Peyer's patch (tissue), 4 donors: ENCODE data around the gene MAN1B1. TPM values are rescaled to one million over a fixed set of nuclear protein-coding genes. Genes with fewer than 3 reads are reported as not detected.

Experiments used
- DNase-seq, 3 donors: peaks; one replicate each; pipeline ENCODE4 v3.0.0-alpha.2; 2017 to 2019
- H3K27ac ChIP-seq, 4 donors: fragments of 200-600 bp; sonication (generic); one replicate each; pipeline ENCODE4 v1.5.1; 2016 to 2019
- H3K27me3 ChIP-seq, 2 donors: fragments of 200-600 bp; sonication (generic); one replicate each; pipeline ENCODE4 v1.5.1; 2019
- H3K36me3 ChIP-seq, 3 donors: fragments of 200-600 bp; sonication (generic); one replicate each; pipeline ENCODE4 v1.5.1; 2016 to 2019
- H3K4me1 ChIP-seq, 4 donors: fragments of 200-600 bp; sonication (generic); one replicate each; pipeline ENCODE4 v1.5.1; 2016 to 2019
- H3K4me3 ChIP-seq, 4 donors: fragments of 200-600 bp; sonication (generic); 1 replicate in 3 of 4; 2 replicates in 1 of 4; pipeline ENCODE4 v1.5.1; 2016 to 2019; ENCODE audit warnings: mild to moderate bottlenecking in 1 of 4
- H3K9me3 ChIP-seq, 4 donors: fragments of 200-600 bp; sonication (generic); one replicate each; pipeline ENCODE4 v1.5.1; 2016 to 2019; ENCODE audit warnings: mild to moderate bottlenecking in 1 of 4
- CTCF ChIP-seq, 6 experiments: fragments of 450-650 bp in 4 of 6; fragments of 200-600 bp in 2 of 6; sonication (generic) in 1 of 6; IDR thresholded peaks; one replicate each; pipeline ENCODE4 v1.5.1; 2017 to 2019; ENCODE audit warnings: antibody characterized with exemption in 6 of 6, mild to moderate bottlenecking in 3 of 6, moderate library complexity in 1 of 6
- POLR2A ChIP-seq, 2 donors: fragments of 450-650 bp; IDR thresholded peaks; one replicate each; pipeline ENCODE4 v1.5.1; 2017; ENCODE audit warnings: antibody characterized with exemption in 2 of 2, mild to moderate bottlenecking in 2 of 2, moderate library complexity in 2 of 2
- total RNA-seq, 4 donors: library from RNA; depleted of rRNA; stranded (reverse); fragments of >200 nt; gene quantifications; one replicate each; pipeline ENCODE4 v1.1.0, GENCODE V29; 2016

MAN1B1 gene
- total RNA-seq, 4 donors from 2014 or later = 42.7 to 74.7 (median 61.0) TPM

GRCh38 chr9:137050570-137050969 is 36.2 kb upstream of the MAN1B1 start:
- Histone ChIP-seq H3K36me3 (no peaks in the 10 kb centered on the region), H3K27me3 (peaks cover 0 to 29% of the 10 kb centered on the region in 2 donors), H3K9me3 (no peaks in the 10 kb centered on the region), H3K4me1 (peaks cover 15 to 46% (median 21%) of the 10 kb centered on the region in 4 donors), H3K4me3 (no peak overlapping the region), H3K27ac (no peak overlapping the region)
- no peak for DNase-seq
- TF ChIP-seq CTCF (IDR thresholded peaks at IDR 0.05) (no peak), POLR2A (IDR thresholded peaks at IDR 0.05) (no peak)

- TF ChIP-seq POLR2A (IDR thresholded peaks at IDR 0.05) = no peak
- TF ChIP-seq CTCF (IDR thresholded peaks at IDR 0.05) = no peak
- peaks cover 12 to 49% (median 15%) of the 10 kb centered on the region in 4 donors for H3K4me1 ChIP-seq
- no peak overlapping the region for H3K27ac ChIP-seq
- peaks cover 0 to 29% of the 10 kb centered on the region in 2 donors for H3K27me3 ChIP-seq
- H3K4me3 ChIP-seq = no peak overlapping the region
- DNase-seq = no peak
- H3K9me3 ChIP-seq = no peaks in the 10 kb centered on the region
- no peaks in the 10 kb centered on the region for H3K36me3 ChIP-seq
These were observed 35.5 kb upstream of the MAN1B1 start for GRCh38 chr9:137051145-137051724.

GRCh38 chr9:137052293-137052692 is 34.5 kb upstream of the MAN1B1 start:
- Histone ChIP-seq H3K4me1 (peaks cover 10 to 54% (median 13%) of the 10 kb centered on the region in 4 donors), H3K4me3 (no peak overlapping the region), H3K27me3 (peaks cover 0 to 29% of the 10 kb centered on the region in 2 donors), H3K27ac (no peak overlapping the region), H3K9me3 (no peaks in the 10 kb centered on the region), H3K36me3 (no peaks in the 10 kb centered on the region)
- no peak for DNase-seq
- TF ChIP-seq POLR2A (IDR thresholded peaks at IDR 0.05) = no peak
- TF ChIP-seq CTCF (IDR thresholded peaks at IDR 0.05) = no peak

GRCh38 chr9:137052998-137053943 is 33.5 kb upstream of the MAN1B1 start:
- peaks cover 10 to 62% (median 15%) of the 10 kb centered on the region in 4 donors for H3K4me1 ChIP-seq
- no peak for DNase-seq

More at GRCh38 chr9:137052998-137053943, 33.5 kb upstream of the MAN1B1 start:
- Histone ChIP-seq H3K27ac (peak overlapping the region in 3 of 4 donors; percentile 89 to 97 (median 96)), H3K36me3 (no peaks in the 10 kb centered on the region), H3K4me3 (peak overlapping the region; percentile 31 to 86 (median 63)), H3K9me3 (no peaks in the 10 kb centered on the region), H3K27me3 (peaks cover 0 to 21% of the 10 kb centered on the region in 2 donors)
- TF ChIP-seq POLR2A (IDR thresholded peaks at IDR 0.05) (no peak), CTCF (IDR thresholded peaks at IDR 0.05) (no peak)
